HS-5 (cell line): Measurements from ENCODE around the gene IL19.

ENCODE experiments used
- DNase-seq: peaks from one replicate; pipeline ENCODE4 v3.0.0-alpha.2; 2012; ENCODE audit warnings: low read depth

IL19 gene

DNA sequence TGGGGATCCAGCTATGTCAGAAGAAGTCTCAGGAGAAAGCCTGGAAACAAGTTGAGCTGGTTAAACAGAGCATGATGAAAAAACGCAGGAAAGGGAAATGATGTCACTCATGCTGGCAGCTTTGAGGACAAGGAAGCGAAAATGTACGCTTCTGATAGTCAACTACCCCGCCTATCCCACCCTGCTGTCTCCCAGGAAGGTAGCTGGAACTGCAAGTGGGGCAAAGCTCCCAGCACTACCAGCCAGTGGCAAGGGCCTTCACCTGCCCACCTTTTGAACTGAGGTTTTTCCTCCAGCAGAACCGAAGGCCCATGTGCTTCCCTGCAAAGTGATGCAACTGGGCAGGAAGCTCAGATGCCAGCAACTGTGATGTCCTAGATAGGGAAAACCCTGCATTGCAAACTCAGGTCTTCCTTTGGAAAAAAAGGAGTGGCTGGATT is 88.5 kb downstream of the IL19 start:
- DNase-seq = no peak

DNA sequence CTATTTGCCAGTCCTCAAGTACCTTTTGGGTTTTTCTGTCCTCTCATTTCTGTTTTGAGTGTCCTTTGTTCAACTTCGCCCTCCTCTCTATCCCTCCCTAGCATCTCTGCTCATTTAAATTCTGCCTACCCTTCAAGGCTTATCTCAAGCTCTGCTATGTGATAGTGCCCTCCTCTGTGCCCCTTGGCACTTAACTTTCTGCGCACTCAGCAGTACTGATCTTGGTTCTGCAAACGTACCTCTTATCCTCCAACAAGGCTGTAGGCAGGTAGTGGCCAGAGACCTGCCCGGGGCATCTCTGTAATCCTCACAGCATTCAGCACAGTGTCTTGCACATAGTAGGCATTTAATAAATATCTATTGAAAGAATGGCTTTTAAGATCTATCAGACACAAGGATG is 89.6 kb downstream of the IL19 start:
- no peak for DNase-seq

- no peak for DNase-seq
These were observed 92.7 kb downstream of the IL19 start for GRCh38 chr1:206863266-206863665.

GRCh38 chr1:206864939-206865671 is 94.5 kb downstream of the IL19 start, which contains the start of gene IL20:
Gene IL20, plus strand, starts transcription at chr1:206865623. Its CDS starts 230 bp downstream, at chr1:206865853.
- no peak for DNase-seq

DNA sequence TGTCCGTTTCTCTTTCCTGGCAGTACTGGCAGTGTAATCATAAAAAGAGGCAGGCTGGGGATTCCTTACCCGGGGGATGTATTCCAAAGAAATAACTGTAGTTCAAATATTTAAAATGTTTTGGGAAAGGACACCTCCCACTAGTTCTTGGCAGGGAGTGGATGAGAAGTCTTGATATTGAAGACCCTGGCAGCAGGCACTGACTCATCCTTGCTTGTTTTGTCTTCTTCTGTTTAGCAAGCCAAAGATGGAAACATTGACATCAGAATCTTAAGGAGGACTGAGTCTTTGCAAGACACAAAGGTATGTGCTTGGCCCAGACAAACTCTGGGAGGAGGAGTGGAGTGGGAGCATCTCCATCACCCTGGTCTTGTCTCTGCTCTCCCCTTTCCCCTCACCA is 95.5 kb downstream of the IL19 start:
- DNase-seq = no peak

DNA sequence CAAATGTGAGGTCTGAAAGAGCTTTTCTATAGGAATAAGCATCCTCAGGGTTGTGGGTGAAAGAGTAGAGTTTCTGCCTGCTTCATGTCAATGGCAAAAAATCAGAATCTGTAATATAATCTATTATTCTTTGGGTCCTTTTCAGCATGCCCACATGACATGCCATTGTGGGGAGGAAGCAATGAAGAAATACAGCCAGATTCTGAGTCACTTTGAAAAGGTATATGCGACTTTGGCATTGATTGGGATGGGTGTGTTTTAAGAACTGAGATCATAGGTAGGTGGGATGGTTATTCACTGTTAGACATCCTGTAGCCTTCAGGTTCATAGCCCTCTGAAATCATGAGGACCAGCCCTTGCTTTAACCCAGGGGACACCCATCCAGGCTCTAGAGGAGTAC is 96.7 kb downstream of the IL19 start:
- DNase-seq = no peak

GRCh38 chr1:206867716-206868115 is 97.1 kb downstream of the IL19 start:
- DNase-seq = no peak

GRCh38 chr1:206868264-206868663 is 97.7 kb downstream of the IL19 start:
- no peak for DNase-seq

- DNase-seq = no peak
These were observed 101.6 kb downstream of the IL19 start for GRCh38 chr1:206872139-206872538.

- DNase-seq = no peak
These were observed 103.1 kb downstream of the IL19 start for GRCh38 chr1:206873603-206874188.

GRCh38 chr1:206875752-206876377 is 105.3 kb downstream of the IL19 start:
- DNase-seq = no peak

GRCh38 chr1:206878456-206878855 is 107.9 kb downstream of the IL19 start:
- no peak for DNase-seq

GRCh38 chr1:206880314-206880713 is 109.7 kb downstream of the IL19 start:
- no peak for DNase-seq

DNA sequence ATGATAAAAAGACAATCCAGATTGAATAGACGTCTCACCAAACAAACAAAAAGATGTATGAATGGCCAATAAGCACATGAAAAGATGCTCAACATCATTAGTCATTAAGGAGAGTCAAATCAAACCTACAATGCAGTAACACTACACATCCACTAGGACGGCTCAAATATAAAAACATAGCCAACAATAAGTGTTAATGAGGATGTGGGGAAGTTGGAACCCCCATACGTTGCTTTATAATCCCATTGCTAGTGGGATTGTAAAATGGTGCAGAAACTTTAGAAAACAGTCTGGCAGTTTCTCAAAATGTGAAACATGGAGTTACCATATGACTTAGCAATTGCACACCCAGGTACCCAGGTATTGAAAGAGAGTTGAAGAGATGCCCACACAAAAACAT is 112.0 kb downstream of the IL19 start:
- DNase-seq = no peak

DNA sequence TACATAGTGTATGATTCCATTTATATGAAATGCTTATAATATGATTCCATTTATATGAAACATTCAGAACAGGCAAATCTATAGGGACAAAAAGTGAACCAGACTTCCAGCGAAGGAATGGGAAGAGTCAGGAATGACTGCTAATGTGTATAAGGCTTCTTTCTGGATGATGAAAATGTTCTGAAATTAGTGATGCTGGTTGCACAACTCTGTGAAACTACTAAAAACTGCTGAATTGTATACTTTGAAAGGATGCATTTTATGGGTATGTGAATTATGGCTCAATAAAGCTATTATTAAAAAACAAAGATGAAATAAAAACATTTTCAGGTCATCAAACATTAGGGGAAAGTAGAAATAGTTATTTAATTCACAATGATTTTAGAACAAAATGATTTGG is 112.6 kb downstream of the IL19 start:
- no peak for DNase-seq

- DNase-seq = no peak
These were observed 113.3 kb downstream of the IL19 start for GRCh38 chr1:206883876-206884275.

GRCh38 chr1:206885341-206886060 is 114.9 kb downstream of the IL19 start:
- DNase-seq = no peak

GRCh38 chr1:206886831-206887230 is 116.3 kb downstream of the IL19 start:
- no peak for DNase-seq

- DNase-seq = no peak
These were observed 117.1 kb downstream of the IL19 start for GRCh38 chr1:206887701-206888100.

DNA sequence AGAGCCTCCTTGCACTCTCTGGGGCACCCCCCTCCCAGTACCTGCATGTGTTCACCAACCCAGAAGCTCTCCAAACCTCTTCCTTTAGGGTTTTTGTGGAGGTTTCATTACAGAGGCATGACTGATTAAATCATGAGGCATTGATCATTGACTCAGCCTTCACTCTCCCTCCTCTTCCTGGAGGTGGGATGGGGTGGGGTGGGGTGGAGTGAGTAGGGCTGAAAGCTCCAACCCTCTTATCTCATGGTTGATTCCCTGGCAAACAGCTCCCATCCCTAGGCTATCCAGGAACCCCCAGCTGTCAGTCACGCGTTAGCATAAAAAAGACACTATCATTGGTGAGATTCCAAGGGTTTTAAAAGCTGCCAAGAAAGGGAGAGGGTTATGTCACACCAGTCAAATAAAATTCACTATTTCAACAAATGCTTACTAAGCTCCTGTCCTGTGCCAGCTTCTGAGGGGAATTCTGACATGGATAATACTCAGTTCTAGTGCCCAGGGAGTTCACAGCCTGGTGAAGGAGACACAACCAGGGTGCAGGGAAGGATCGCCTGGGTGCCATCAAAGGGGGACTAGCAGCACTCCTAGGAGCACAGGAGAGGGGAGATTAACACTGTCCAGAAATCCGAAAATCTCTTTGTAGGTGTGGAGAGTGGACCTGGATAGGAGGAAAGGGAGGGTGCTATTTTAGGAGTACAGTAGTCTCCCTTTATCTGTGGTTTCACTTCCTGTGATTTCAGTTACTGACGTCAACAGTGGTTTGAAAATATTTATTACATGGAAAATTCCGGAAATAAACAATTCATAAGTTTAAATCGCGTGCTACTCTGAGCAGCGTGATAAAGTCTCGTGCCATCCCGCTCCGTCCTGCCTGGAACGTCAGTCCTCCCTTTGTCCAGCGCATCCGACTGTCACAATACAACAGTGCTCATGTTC is 119.8 kb downstream of the IL19 start:
- peak; percentile 82 for DNase-seq

- no peak for DNase-seq
These were observed 120.8 kb downstream of the IL19 start for GRCh38 chr1:206891412-206891811.
